ENCODE measurements around the gene CXCL10.

The CXCL10 gene

GRCh38 chr4:75985116-75985515 lies 38.2 kb downstream of the CXCL10 start:
- H3K27ac ChIP-seq: no peak overlapping the region
- ChIA-PET POLR2A (ENCODE audit: low non-redundant PET) (no interaction called here), CTCF (interaction anchor here (0.5 to 1.2 kb wide), 2 partner anchors 103 to 106 kb away, joined by 4 to 5 read pairs; no protein-coding TSS in a partner anchor)
- TF ChIP-seq, protein P1, sequence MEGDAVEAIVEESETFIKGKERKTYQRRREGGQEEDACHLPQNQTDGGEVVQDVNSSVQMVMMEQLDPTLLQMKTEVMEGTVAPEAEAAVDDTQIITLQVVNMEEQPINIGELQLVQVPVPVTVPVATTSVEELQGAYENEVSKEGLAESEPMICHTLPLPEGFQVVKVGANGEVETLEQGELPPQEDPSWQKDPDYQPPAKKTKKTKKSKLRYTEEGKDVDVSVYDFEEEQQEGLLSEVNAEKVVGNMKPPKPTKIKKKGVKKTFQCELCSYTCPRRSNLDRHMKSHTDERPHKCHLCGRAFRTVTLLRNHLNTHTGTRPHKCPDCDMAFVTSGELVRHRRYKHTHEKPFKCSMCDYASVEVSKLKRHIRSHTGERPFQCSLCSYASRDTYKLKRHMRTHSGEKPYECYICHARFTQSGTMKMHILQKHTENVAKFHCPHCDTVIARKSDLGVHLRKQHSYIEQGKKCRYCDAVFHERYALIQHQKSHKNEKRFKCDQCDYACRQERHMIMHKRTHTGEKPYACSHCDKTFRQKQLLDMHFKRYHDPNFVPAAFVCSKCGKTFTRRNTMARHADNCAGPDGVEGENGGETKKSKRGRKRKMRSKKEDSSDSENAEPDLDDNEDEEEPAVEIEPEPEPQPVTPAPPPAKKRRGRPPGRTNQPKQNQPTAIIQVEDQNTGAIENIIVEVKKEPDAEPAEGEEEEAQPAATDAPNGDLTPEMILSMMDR (conservative IDR thresholded peaks at IDR 0.05; ENCODE audit: low read depth): no peak
- peak; percentile 64 for DNase-seq (ENCODE audit: low spot score)

DNA sequence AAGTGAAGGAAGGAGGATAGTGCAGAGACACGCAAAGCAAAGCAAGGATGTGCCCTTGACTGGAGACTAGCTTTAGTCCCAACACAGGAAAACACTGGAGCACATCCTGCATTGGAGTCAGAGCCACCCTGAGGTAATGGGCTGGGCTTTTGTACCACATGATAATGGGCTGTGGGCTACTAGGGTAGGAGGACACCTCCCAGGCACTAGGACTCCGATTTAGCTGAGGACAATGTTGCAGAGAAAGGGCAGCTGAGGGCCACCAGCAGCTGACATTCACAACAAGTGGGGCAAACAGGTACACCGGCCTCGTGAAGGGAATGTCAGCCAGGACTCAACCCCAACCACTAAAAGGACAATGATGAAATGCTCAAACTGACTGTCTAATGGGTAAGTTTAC lies 42.7 kb downstream of the CXCL10 start:
- POLR2A ChIA-PET (ENCODE audit: low non-redundant PET): no interaction called here
- no peak for DNase-seq (ENCODE audit: low spot score)
- TF ChIP-seq, protein P1 (conservative IDR thresholded peaks at IDR 0.05; ENCODE audit: low read depth): no peak
- H3K27ac ChIP-seq: no peak overlapping the region
- CTCF ChIA-PET: interaction anchor here (0.6 to 1.2 kb wide), 2 partner anchors 15 to 682 kb away, joined by 3 read pairs; no protein-coding TSS in a partner anchor

- POLR2A ChIA-PET (ENCODE audit: low non-redundant PET): no interaction called here
- DNase-seq (ENCODE audit: low spot score): no peak
- no peak overlapping the region for H3K27ac ChIP-seq
- CTCF ChIA-PET: no interaction called here
- TF ChIP-seq, protein P1 (conservative IDR thresholded peaks at IDR 0.05; ENCODE audit: low read depth): no peak
These were observed 47.1 kb downstream of the CXCL10 start for GRCh38 chr4:75976177-75976576.

DNA sequence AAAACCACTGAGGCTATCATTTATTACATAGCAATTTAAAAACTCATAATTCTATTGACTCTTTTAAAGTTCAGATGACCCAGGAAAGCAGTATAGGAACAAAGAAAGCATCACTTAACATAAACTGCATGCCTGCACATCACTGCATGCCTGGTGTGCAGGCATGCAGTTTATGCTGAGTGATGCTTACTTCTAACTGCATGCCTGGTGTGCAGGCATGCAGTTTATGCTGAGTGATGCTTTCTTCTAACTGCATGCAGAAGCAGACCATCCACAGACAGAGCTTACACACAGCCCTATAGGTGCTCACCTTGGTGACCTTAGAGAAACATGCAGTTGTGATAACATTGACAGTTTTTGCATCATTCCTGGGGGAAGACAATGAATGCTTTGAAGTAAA lies 49.5 kb downstream of the CXCL10 start:
- TF ChIP-seq, protein P1 (conservative IDR thresholded peaks at IDR 0.05; ENCODE audit: low read depth): no peak
- ChIA-PET CTCF (interaction anchor here (1.1 kb wide), 1 partner anchor 14 kb away, joined by 3 read pairs; no protein-coding TSS in a partner anchor), POLR2A (ENCODE audit: low non-redundant PET) (no interaction called here)
- no peak overlapping the region for H3K27ac ChIP-seq
- DNase-seq (ENCODE audit: low spot score): no peak
